WI38 (cell line): ENCODE data around the gene TRAPPC2B.

ENCODE experiments used
- H3K4me3 ChIP-seq: 2 replicates; pipeline ENCODE4 v1.5.1; 2011; ENCODE audit warnings: low read depth, mild to moderate bottlenecking, control low read depth, low read length
- CTCF ChIP-seq: IDR thresholded peaks from 2 replicates; pipeline ENCODE4 v1.5.1; 2012; ENCODE audit warnings: low read depth, mild to moderate bottlenecking, control low read depth, low read length

Gene TRAPPC2B

GRCh38 chr19:57362997-57363687 lies at the start of gene TRAPPC2B, which contains the start of gene ZNF547:
TRAPPC2B (plus strand) TSS chr19:57363551; CDS start chr19:57364834, 1,283 bp downstream.
ZNF547 (plus strand) TSS chr19:57363551; CDS start chr19:57368556, 5,005 bp downstream.
- no peak for TF ChIP-seq CTCF

GRCh38 chr19:57314146-57314545 lies 49.2 kb upstream of the TRAPPC2B start:
- TF ChIP-seq CTCF, result no peak
- no peak overlapping the region for H3K4me3 ChIP-seq

More at GRCh38 chr19:57362997-57363687, at the start of gene TRAPPC2B, which contains the start of gene ZNF547:
- peak within 1 kb of the TSS; percentile 66 for H3K4me3 ChIP-seq

- no peak for TF ChIP-seq CTCF
- no peak overlapping the region for H3K4me3 ChIP-seq
These were observed 45.8 kb upstream of the TRAPPC2B start for GRCh38 chr19:57317503-57317902.

GRCh38 chr19:57319869-57320179 lies 43.5 kb upstream of the TRAPPC2B start:
- TF ChIP-seq CTCF, result no peak

GRCh38 chr19:57320180-57321084 lies 42.9 kb upstream of the TRAPPC2B start, which contains the start of gene ZNF543:
ZNF543 (plus strand) TSS chr19:57320472; CDS start chr19:57320854, 382 bp downstream.
- peak within 1 kb of the TSS; percentile 92 for H3K4me3 ChIP-seq
- no peak for TF ChIP-seq CTCF

More at GRCh38 chr19:57319869-57320179, 43.5 kb upstream of the TRAPPC2B start:
- H3K4me3 ChIP-seq, result peak overlapping the region; percentile 92

- TF ChIP-seq CTCF, result no peak
- peak overlapping the region; percentile 92 for H3K4me3 ChIP-seq
These were observed 42.2 kb upstream of the TRAPPC2B start for GRCh38 chr19:57321116-57321515.

- no peak for TF ChIP-seq CTCF
- H3K4me3 ChIP-seq, result peak overlapping the region; percentile 92
These were observed 41.6 kb upstream of the TRAPPC2B start for GRCh38 chr19:57321751-57322150.
